Measurements from ENCODE around the gene OR2AK2. TPM values are rescaled to one million over a fixed set of nuclear protein-coding genes. Genes with fewer than 3 reads are reported as not detected.

OR2AK2 gene
- total and polyA plus RNA-seq, 9 of the 15 experiments (the other 6 are each of a cell fraction or from before 2014, with no cell fraction given), result 0.10 TPM; not detected in 8

GRCh38 chr1:247936415-247936814 lies 28.6 kb upstream of the OR2AK2 start:
- no peaks in the 10 kb centered on the region for H4K20me1 ChIP-seq (replicated peaks; ENCODE audit: control insufficient read depth, insufficient read depth, low read length)
- H3K79me2 ChIP-seq (ENCODE audit: control insufficient read depth, insufficient read depth, low read length), result no peaks in the 10 kb centered on the region
- peak overlapping the region; percentile 98; the same call in 1 of the 2 replicates for H2AFZ ChIP-seq (ENCODE audit: low read depth, low read length)
- H3K4me2 ChIP-seq (ENCODE audit: insufficient read depth, low read length), result no peak overlapping the region
- no peaks in the 10 kb centered on the region for H3K36me3 ChIP-seq (ENCODE audit: control insufficient read depth, insufficient read depth, low read length)
- no peaks in the 10 kb centered on the region for H3K9me1 ChIP-seq (ENCODE audit: control insufficient read depth, insufficient read depth, low read length)
- ATAC-seq (no peak), DNase-seq (ENCODE audit: extremely low read depth in 1 of 4, low spot score in 3 of 4) (no peak), FAIRE-seq (no peak)
- no peak overlapping the region for H3K9ac ChIP-seq (ENCODE audit: insufficient read depth in 1 of 2, low read depth in 2 of 2, low read length in 2 of 2)
- WGBS (ENCODE audit: insufficient coverage, low coverage, missing lambda C conversion rate), result 57% methylated on average over 18 of the region's 18 CpGs
- H3K27me3 ChIP-seq (ENCODE audit: control insufficient read depth in 2 of 2, insufficient read depth in 2 of 2, low read length in 2 of 2), result no peaks in the 10 kb centered on the region
- BruUV-seq (replicated peaks), result no TSS peak
- peaks cover 0 to 11% of the 10 kb centered on the region in 2 experiments; a peak in 2 of 5 replicates for H3K4me1 ChIP-seq (replicated peaks in 1 of 2; ENCODE audit: control insufficient read depth in 2 of 2, insufficient read depth in 2 of 2, low read length in 2 of 2)
- H3K4me3 ChIP-seq, result no peak overlapping the region
- ChIA-PET POLR2A (no interaction called here), CTCF (ENCODE audit: low intra/inter-chr PET ratio) (interaction anchor here (0.7 to 1.0 kb wide), 4 partner anchors 68 to 873 kb away, joined by 3 read pairs; no protein-coding TSS in a partner anchor)
- TF ChIP-seq ILF3 (IDR thresholded peaks at IDR 0.05; ENCODE audit: borderline replicate concordance) (no peak), HDGF (IDR thresholded peaks at IDR 0.05) (no peak), THRAP3 (IDR thresholded peaks at IDR 0.05; ENCODE audit: borderline replicate concordance) (no peak), PRMT5 (CRISPR knock-in tag; IDR thresholded peaks at IDR 0.05) (no peak), SRF (CRISPR knock-in tag; IDR thresholded peaks at IDR 0.05) (no peak), GTF2F1 (IDR thresholded peaks at IDR 0.05; ENCODE audit: low read depth, low read length) (no peak), ZKSCAN8 (CRISPR knock-in tag; IDR thresholded peaks at IDR 0.05) (no peak), MITF (IDR thresholded peaks at IDR 0.05) (no peak)
- H3K9me3 ChIP-seq (replicated peaks; ENCODE audit: control insufficient read depth, insufficient read depth, low read depth, low read length), result peaks cover 7% of the 10 kb centered on the region; the same call in 1 of the 2 replicates
- intact Hi-C loops (cut with micrococcal nuclease) (loop anchor here (5.0 to 10.0 kb wide), 4 partner anchors 104 to 871 kb away; no protein-coding TSS in a partner anchor), in situ Hi-C loops (cut with MboI) (no loop called here)
- no peak overlapping the region for H3K27ac ChIP-seq (ENCODE audit: extremely low read depth, low read depth, low read length)

Measured in K562 (cell line).